KOPT-K1 (cell line): ENCODE measurements around the gene ABCC12.

Experiments
- H3K27ac ChIP-seq: fragments of 200-600 bp; sonication (generic); 2 replicates; pipeline ENCODE4 v1.5.1; 2016; ENCODE audit warnings: antibody characterized with exemption, mild to moderate bottlenecking, low read depth, low read length; ENCODE audit not compliant: poor library complexity, severe bottlenecking
- H3K36me3 ChIP-seq: fragments of 200-600 bp; sonication (generic); 2 replicates; pipeline ENCODE4 v1.5.1; 2017; ENCODE audit warnings: antibody characterized with exemption, mild to moderate bottlenecking, low read length, moderate library complexity; ENCODE audit not compliant: insufficient read depth
- H3K9me3 ChIP-seq: fragments of 200-600 bp; sonication (generic); 2 replicates; pipeline ENCODE4 v1.5.1; 2017; ENCODE audit warnings: antibody characterized with exemption, low read length, mild to moderate bottlenecking; ENCODE audit not compliant: insufficient read depth, poor library complexity, severe bottlenecking

The ABCC12 gene

GRCh38 chr16:48109475-48109874 lies 46.3 kb downstream of the ABCC12 start:
- H3K9me3 ChIP-seq, result no peaks in the 10 kb centered on the region
- no peak overlapping the region for H3K27ac ChIP-seq
- H3K36me3 ChIP-seq, result no peaks in the 10 kb centered on the region

GRCh38 chr16:48106446-48106845 lies 49.3 kb downstream of the ABCC12 start:
- Histone ChIP-seq H3K27ac (no peak overlapping the region), H3K9me3 (no peaks in the 10 kb centered on the region), H3K36me3 (no peaks in the 10 kb centered on the region)
